HCT116 (cell line): ENCODE results near the gene PMEPA1. TPM values are rescaled to one million over a fixed set of nuclear protein-coding genes. Genes with fewer than 3 reads are reported as not detected.

ENCODE experiments used
- ATAC-seq: fragments of 200-7000 bp; cut with Tn5 transposase; 2 replicates; pipeline ENCODE4 v1.9.1; 2020; ENCODE audit warnings: mild to moderate bottlenecking, moderate library complexity
- BruUV-seq: library from RNA; stranded (reverse); fragments of 400-500 nt; replicated peaks from 2 replicates; lab custom pipeline; 2021; lab: Mats Ljungman, UMichigan
- CTCF ChIA-PET: fragments of 300-600 bp; sonication (Branson Sonifier 250); formaldehyde crosslinking; loops from one replicate; lab custom pipeline; 2021; ENCODE audit warnings: antibody characterized with exemption; lab: Charles Lee
- POLR2A ChIA-PET: fragments of 300-600, 350-600 bp; sonication (Branson Sonifier 250); formaldehyde crosslinking; loops from one replicate; lab custom pipeline; 2021; ENCODE audit warnings: antibody characterized with exemption; lab: Charles Lee
- RAD21 ChIA-PET, 2 experiments: fragments of 300-600 bp; sonication (Branson Sonifier 250); formaldehyde crosslinking; loops; one replicate each; lab custom pipeline; 2023; ENCODE audit warnings: low total read pairs in 2 of 2; ENCODE audit not compliant: uncharacterized antibody in 2 of 2, unreplicated experiment in 2 of 2, low non-redundant PET in 1 of 2; lab: Charles Lee
- DNase-seq: peaks from one replicate; pipeline ENCODE4 v3.0.0-alpha.2; 2010; ENCODE audit warnings: low read depth, low spot score
- H2AFZ ChIP-seq: fragments of 200-600 bp; shearing (Covaris generic), sonication (generic); 2 replicates; pipeline ENCODE4 v1.6.1; 2017; ENCODE audit warnings: low read depth, mixed run types, mixed read lengths, antibody characterized with exemption, low read length; ENCODE audit not compliant: poor library complexity, severe bottlenecking
- H3K27ac ChIP-seq: 2 replicates; pipeline ENCODE4 v1.5.1; 2012; ENCODE audit warnings: low read depth, low read length
- H3K27me3 ChIP-seq: fragments of 200-600 bp; sonication (generic); 2 replicates; pipeline ENCODE4 v1.6.1; 2016; ENCODE audit warnings: mixed run types, low read length, mixed read lengths; ENCODE audit not compliant: insufficient read depth
- H3K36me3 ChIP-seq, 2 experiments: fragments of 200-500 bp in 1 of 2; fragments of 200-600 bp in 1 of 2; sonication (Bioruptor generic) in 1 of 2; sonication (generic) in 1 of 2; 2 replicates each; pipeline versions ENCODE4 v1.5.1 to v1.6.1; 2014 to 2016; ENCODE audit warnings: low read length in 2 of 2, inconsistent platforms in 1 of 2, mixed read lengths in 1 of 2, mixed run types in 1 of 2; ENCODE audit not compliant: insufficient read depth in 2 of 2, control insufficient read depth in 1 of 2
- H3K4me1 ChIP-seq, 2 experiments: fragments of 200-600 bp in 1 of 2; sonication (generic) in 1 of 2; 2 replicates each; pipeline versions ENCODE4 v1.5.1 to v1.6.1; 2012 to 2017; ENCODE audit warnings: low read length in 2 of 2, inconsistent platforms in 1 of 2, mild to moderate bottlenecking in 1 of 2, mixed read lengths in 1 of 2, mixed run types in 1 of 2, moderate library complexity in 1 of 2; ENCODE audit not compliant: insufficient read depth in 2 of 2, control insufficient read depth in 1 of 2
- H3K4me2 ChIP-seq: fragments of 200-600 bp; sonication (generic); 2 replicates; pipeline ENCODE4 v1.6.1; 2017; ENCODE audit warnings: mixed run types, low read length, mixed read lengths
- H3K4me3 ChIP-seq, 2 experiments: fragments of 200-600 bp in 1 of 2; sonication (generic) in 1 of 2; replicated peaks in 1 of 2; 2 replicates each; pipeline ENCODE4 v1.5.1; 2011 to 2016; ENCODE audit warnings: low read length in 2 of 2, control low read depth in 1 of 2, low read depth in 1 of 2, mild to moderate bottlenecking in 1 of 2, mixed read lengths in 1 of 2, mixed run types in 1 of 2
- H3K79me2 ChIP-seq: fragments of 200-600 bp; sonication (generic); 2 replicates; pipeline ENCODE4 v1.6.1; 2017; ENCODE audit warnings: mild to moderate bottlenecking, mixed run types, low read length, moderate library complexity, mixed read lengths; ENCODE audit not compliant: insufficient read depth
- H3K9ac ChIP-seq: fragments of 200-600 bp; sonication (generic); 2 replicates; pipeline ENCODE4 v1.6.1; 2016; ENCODE audit warnings: low read length, mixed read lengths
- H3K9me2 ChIP-seq: fragments of 200-600 bp; sonication (generic), shearing (Covaris generic); 2 replicates; pipeline ENCODE4 v1.6.1; 2017; ENCODE audit warnings: mixed run types, mild to moderate bottlenecking, moderate library complexity; ENCODE audit not compliant: insufficient read depth
- H3K9me3 ChIP-seq, 2 experiments: fragments of 200-500 bp in 1 of 2; fragments of 200-600 bp in 1 of 2; sonication (Bioruptor generic) in 1 of 2; sonication (generic) in 1 of 2; 2 replicates each; pipeline ENCODE4 v1.6.1; 2014 to 2017; ENCODE audit warnings: low read length in 2 of 2, mixed read lengths in 2 of 2, inconsistent platforms in 1 of 2, low read depth in 1 of 2, mild to moderate bottlenecking in 1 of 2, mixed run types in 1 of 2, moderate library complexity in 1 of 2; ENCODE audit not compliant: control insufficient read depth in 1 of 2, insufficient read depth in 1 of 2
- H4K20me1 ChIP-seq: fragments of 200-600 bp; sonication (generic), shearing (Covaris generic); 2 replicates; pipeline ENCODE4 v1.6.1; 2017; ENCODE audit warnings: mixed run types, mild to moderate bottlenecking, moderate library complexity; ENCODE audit not compliant: insufficient read depth
- EGR1 ChIP-seq: IDR thresholded peaks from 2 replicates; pipeline ENCODE4 v1.6.1; 2012; ENCODE audit warnings: low read depth
- EZH2 ChIP-seq: fragments of 200-600 bp; sonication (generic); IDR thresholded peaks from 2 replicates; pipeline ENCODE4 v1.6.1; 2017; ENCODE audit warnings: antibody characterized with exemption, mixed run types
- JUND ChIP-seq: IDR thresholded peaks from 2 replicates; pipeline ENCODE4 v1.6.1; 2012
- RAD21 ChIP-seq: IDR thresholded peaks from 2 replicates; pipeline ENCODE4 v1.6.1; 2012; ENCODE audit warnings: low read depth, mild to moderate bottlenecking
- SIN3A ChIP-seq: IDR thresholded peaks from 2 replicates; pipeline ENCODE4 v1.6.1; 2012; ENCODE audit warnings: low read depth
- SP1 ChIP-seq: IDR thresholded peaks from 2 replicates; pipeline ENCODE4 v1.6.1; 2012; ENCODE audit warnings: low read depth
- TCF7L2 ChIP-seq: IDR thresholded peaks from 2 replicates; pipeline ENCODE4 v1.7.0; 2011; ENCODE audit warnings: borderline replicate concordance, inconsistent platforms; ENCODE audit not compliant: insufficient read depth, insufficient read length; ENCODE audit errors: extremely low read depth
- ZFX ChIP-seq: fragments of 450-650 bp; IDR thresholded peaks from 2 replicates; pipeline ENCODE4 v1.6.1; 2017
- intact Hi-C: fragments of 100-400 bp; cut with micrococcal nuclease; formaldehyde crosslinking; loops from 2 replicates; pipeline ENCODE4 v1.10.0; 2022
- total RNA-seq: library from RNA; stranded (reverse); gene quantifications from one replicate; pipeline ENCODE4 v1.2.1, GENCODE V29; 2021; ENCODE audit not compliant: unreplicated experiment
- TF ChIP-seq, protein P1 (sequence below): IDR thresholded peaks from 2 replicates; pipeline ENCODE4 v1.6.1; 2011; ENCODE audit warnings: mild to moderate bottlenecking, low read length, moderate library complexity; ENCODE audit not compliant: insufficient replicate concordance; ENCODE audit errors: extremely low read depth

The PMEPA1 gene
- total RNA-seq, 1 experiment from 2014 or later = 0.64 TPM

DNA sequence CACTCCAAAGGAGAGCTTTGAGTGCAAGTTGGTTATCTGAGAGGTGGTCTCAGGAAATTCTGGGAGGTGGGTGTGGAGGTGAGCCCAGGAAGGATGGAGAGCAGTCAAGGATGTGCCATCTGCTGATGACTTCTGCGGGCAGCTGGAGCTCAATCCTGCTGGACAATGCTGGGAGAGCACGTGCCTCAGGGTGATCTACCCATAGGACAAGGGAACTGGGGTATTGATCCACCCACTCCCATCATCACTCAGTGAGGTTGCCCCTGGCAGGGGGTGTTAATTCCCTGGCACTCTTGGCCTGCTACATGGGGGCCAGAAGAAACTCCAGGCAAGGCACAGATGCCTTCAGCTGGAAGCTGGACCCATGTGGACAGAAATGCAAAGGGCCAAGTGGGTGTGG lies 82.5 kb downstream of the PMEPA1 start:
- H3K27ac ChIP-seq = no peak overlapping the region
- no peaks in the 10 kb centered on the region for H3K9me3 ChIP-seq
- ChIA-PET CTCF (interaction anchor here (1.3 kb wide), 1 partner anchor 460 kb away, joined by 3 read pairs; no protein-coding TSS in a partner anchor), POLR2A (no interaction called here), RAD21 (no interaction called here)
- intact Hi-C loops = loop anchor here (10.0 kb wide), 1 partner anchor 577 kb away; no protein-coding TSS in a partner anchor
- no peaks in the 10 kb centered on the region for H3K79me2 ChIP-seq
- no peaks in the 10 kb centered on the region for H4K20me1 ChIP-seq
- H3K4me2 ChIP-seq = no peak overlapping the region
- H3K9me2 ChIP-seq = no peaks in the 10 kb centered on the region
- H3K9ac ChIP-seq = no peak overlapping the region
- H3K4me1 ChIP-seq = 0 out of 4 replicates have a peak, but pooled peaks cover 0 to 3% of the 10 kb centered on the region in 2 experiments
- BruUV-seq = no TSS peak
- ATAC-seq (no peak), DNase-seq (no peak)
- TF ChIP-seq EZH2 (no peak), SIN3A (no peak), TCF7L2 (no peak), EGR1 (no peak), RAD21 (no peak), SP1 (no peak), ZFX (no peak), JUND (no peak)
- TF ChIP-seq, protein P1, sequence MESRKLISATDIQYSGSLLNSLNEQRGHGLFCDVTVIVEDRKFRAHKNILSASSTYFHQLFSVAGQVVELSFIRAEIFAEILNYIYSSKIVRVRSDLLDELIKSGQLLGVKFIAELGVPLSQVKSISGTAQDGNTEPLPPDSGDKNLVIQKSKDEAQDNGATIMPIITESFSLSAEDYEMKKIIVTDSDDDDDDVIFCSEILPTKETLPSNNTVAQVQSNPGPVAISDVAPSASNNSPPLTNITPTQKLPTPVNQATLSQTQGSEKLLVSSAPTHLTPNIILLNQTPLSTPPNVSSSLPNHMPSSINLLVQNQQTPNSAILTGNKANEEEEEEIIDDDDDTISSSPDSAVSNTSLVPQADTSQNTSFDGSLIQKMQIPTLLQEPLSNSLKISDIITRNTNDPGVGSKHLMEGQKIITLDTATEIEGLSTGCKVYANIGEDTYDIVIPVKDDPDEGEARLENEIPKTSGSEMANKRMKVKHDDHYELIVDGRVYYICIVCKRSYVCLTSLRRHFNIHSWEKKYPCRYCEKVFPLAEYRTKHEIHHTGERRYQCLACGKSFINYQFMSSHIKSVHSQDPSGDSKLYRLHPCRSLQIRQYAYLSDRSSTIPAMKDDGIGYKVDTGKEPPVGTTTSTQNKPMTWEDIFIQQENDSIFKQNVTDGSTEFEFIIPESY = no peak
- no peaks in the 10 kb centered on the region for H3K36me3 ChIP-seq
- no peak overlapping the region for H3K4me3 ChIP-seq
- H2AFZ ChIP-seq = no peak overlapping the region
- H3K27me3 ChIP-seq = peaks cover 21% of the 10 kb centered on the region
